Mucosa of rectum (tissue), 2 donors: ENCODE results near the gene PNMA6E.
"Not testable (repeated sequence)": the region's sequence is repeated elsewhere in the genome, so short reads cannot be mapped to it uniquely, and the experiment has no call there.

Experiments
- H3K27ac ChIP-seq, 2 donors: one replicate each; pipeline ENCODE4 v1.7.0; 2013; ENCODE audit warnings: inconsistent platforms in 2 of 2, low read depth in 2 of 2, low read length in 2 of 2
- H3K27me3 ChIP-seq, 2 donors: one replicate each; pipeline ENCODE4 v1.7.0; 2013; ENCODE audit warnings: low read length in 2 of 2; ENCODE audit not compliant: control insufficient read depth in 2 of 2, insufficient read depth in 2 of 2
- H3K36me3 ChIP-seq, 2 donors: one replicate each; pipeline ENCODE4 v1.7.0; 2013; ENCODE audit warnings: low read length in 2 of 2; ENCODE audit not compliant: control insufficient read depth in 2 of 2, insufficient read depth in 2 of 2
- H3K4me1 ChIP-seq, 2 donors: one replicate each; pipeline ENCODE4 v1.7.0; 2013; ENCODE audit warnings: low read length in 2 of 2, mild to moderate bottlenecking in 1 of 2; ENCODE audit not compliant: control insufficient read depth in 2 of 2, insufficient read depth in 2 of 2
- H3K4me3 ChIP-seq, 2 donors: one replicate each; pipeline ENCODE4 v1.7.0; 2013; ENCODE audit warnings: low read length in 2 of 2
- H3K9ac ChIP-seq, 2 donors: one replicate each; pipeline ENCODE4 v1.7.0; 2013; ENCODE audit warnings: low read length in 2 of 2, low read depth in 1 of 2, mild to moderate bottlenecking in 1 of 2
- H3K9me3 ChIP-seq, 2 donors: one replicate each; pipeline ENCODE4 v1.7.0; 2013; ENCODE audit warnings: low read length in 2 of 2; ENCODE audit not compliant: control insufficient read depth in 2 of 2
- donor health status: healthy.
- donor health status: Normal muscosa, but diverticular disease.

PNMA6E gene

GRCh38 chrX:153386097-153386496 is 15.1 kb downstream of the PNMA6E start:
- H3K27me3 ChIP-seq: no peaks in the 10 kb centered on the region
- H3K4me3 ChIP-seq: no peak overlapping the region
- H3K27ac ChIP-seq: no peak overlapping the region
- no peaks in the 10 kb centered on the region for H3K36me3 ChIP-seq
- no peak overlapping the region for H3K9ac ChIP-seq
- no peaks in the 10 kb centered on the region for H3K4me1 ChIP-seq
- no peaks in the 10 kb centered on the region for H3K9me3 ChIP-seq

GRCh38 chrX:153384973-153385372 is 16.2 kb downstream of the PNMA6E start:
- H3K4me3 ChIP-seq, H3K36me3 ChIP-seq, H3K27me3 ChIP-seq, H3K9me3 ChIP-seq, H3K9ac ChIP-seq, H3K27ac ChIP-seq, H3K4me1 ChIP-seq: not testable (repeated sequence)

GRCh38 chrX:153384390-153384789 is 16.8 kb downstream of the PNMA6E start:
- no peaks in the 10 kb centered on the region for H3K27me3 ChIP-seq
- no peaks in the 10 kb centered on the region for H3K4me1 ChIP-seq
- no peak overlapping the region for H3K9ac ChIP-seq
- no peaks in the 10 kb centered on the region for H3K36me3 ChIP-seq
- H3K4me3 ChIP-seq: no peak overlapping the region
- H3K9me3 ChIP-seq: no peaks in the 10 kb centered on the region
- H3K27ac ChIP-seq: no peak overlapping the region

GRCh38 chrX:153382563-153383482 is 18.3 kb downstream of the PNMA6E start:
- no peak overlapping the region for H3K4me3 ChIP-seq
- no peaks in the 10 kb centered on the region for H3K27me3 ChIP-seq
- no peak overlapping the region for H3K9ac ChIP-seq
- H3K9me3 ChIP-seq: no peaks in the 10 kb centered on the region
- no peaks in the 10 kb centered on the region for H3K4me1 ChIP-seq
- no peak overlapping the region for H3K27ac ChIP-seq
- H3K36me3 ChIP-seq: no peaks in the 10 kb centered on the region

GRCh38 chrX:153381684-153382532 is 19.2 kb downstream of the PNMA6E start:
- Histone ChIP-seq H3K36me3 (no peaks in the 10 kb centered on the region), H3K9ac (no peak overlapping the region), H3K27me3 (no peaks in the 10 kb centered on the region), H3K27ac (no peak overlapping the region), H3K4me1 (no peaks in the 10 kb centered on the region), H3K9me3 (no peaks in the 10 kb centered on the region), H3K4me3 (no peak overlapping the region)

- Histone ChIP-seq H3K4me3 (no peak overlapping the region), H3K27ac (no peak overlapping the region), H3K36me3 (no peaks in the 10 kb centered on the region), H3K9ac (no peak overlapping the region), H3K27me3 (no peaks in the 10 kb centered on the region), H3K4me1 (no peaks in the 10 kb centered on the region), H3K9me3 (no peaks in the 10 kb centered on the region)
These were observed 20.5 kb downstream of the PNMA6E start for GRCh38 chrX:153380691-153381090.

- Histone ChIP-seq H3K27me3 (peaks cover 0 to 3% of the 10 kb centered on the region in 2 donors), H3K4me3 (no peak overlapping the region), H3K27ac (no peak overlapping the region), H3K9ac (no peak overlapping the region), H3K36me3 (no peaks in the 10 kb centered on the region), H3K4me1 (no peaks in the 10 kb centered on the region), H3K9me3 (no peaks in the 10 kb centered on the region)
These were observed 21.1 kb downstream of the PNMA6E start for GRCh38 chrX:153379971-153380581.

GRCh38 chrX:153379508-153379907 is 21.6 kb downstream of the PNMA6E start:
- no peak overlapping the region for H3K27ac ChIP-seq
- H3K9me3 ChIP-seq: no peaks in the 10 kb centered on the region
- H3K36me3 ChIP-seq: no peaks in the 10 kb centered on the region
- peaks cover 0 to 3% of the 10 kb centered on the region in 2 donors for H3K27me3 ChIP-seq
- no peaks in the 10 kb centered on the region for H3K4me1 ChIP-seq
- H3K9ac ChIP-seq: no peak overlapping the region
- H3K4me3 ChIP-seq: no peak overlapping the region

- Histone ChIP-seq H3K27ac (no peak overlapping the region), H3K4me3 (no peak overlapping the region), H3K9ac (no peak overlapping the region), H3K36me3 (no peaks in the 10 kb centered on the region), H3K4me1 (no peaks in the 10 kb centered on the region), H3K9me3 (no peaks in the 10 kb centered on the region), H3K27me3 (peaks cover 0 to 3% of the 10 kb centered on the region in 2 donors)
These were observed 22.5 kb downstream of the PNMA6E start for GRCh38 chrX:153378607-153379006.

- H3K4me3 ChIP-seq: no peak overlapping the region
- H3K9ac ChIP-seq: no peak overlapping the region
- H3K9me3 ChIP-seq: no peaks in the 10 kb centered on the region
- no peaks in the 10 kb centered on the region for H3K4me1 ChIP-seq
- no peaks in the 10 kb centered on the region for H3K36me3 ChIP-seq
- peaks cover 0 to 3% of the 10 kb centered on the region in 2 donors for H3K27me3 ChIP-seq
- no peak overlapping the region for H3K27ac ChIP-seq
These were observed 23.4 kb downstream of the PNMA6E start for GRCh38 chrX:153377727-153378126.
